Gastrocnemius medialis (tissue), 4 donors: ENCODE results near the gene FBXO46. TPM values are rescaled to one million over a fixed set of nuclear protein-coding genes. Genes with fewer than 3 reads are reported as not detected.

ENCODE experiments used
- ATAC-seq, 2 donors: fragments of 150-250 bp; one replicate each; pipeline ENCODE4 v1.9.1; 2016
- DNase-seq, 2 donors: peaks; one replicate each; pipeline ENCODE4 v3.0.0-alpha.2; 2019
- H3K27ac ChIP-seq, 4 donors: fragments of 200-600 bp; sonication (generic); 1 replicate in 1 of 4; 2 replicates in 3 of 4; pipeline ENCODE4 v1.5.1; 2016 to 2018; ENCODE audit warnings: mild to moderate bottlenecking in 2 of 4, moderate library complexity in 1 of 4
- H3K27me3 ChIP-seq, 3 donors: fragments of 200-600 bp; sonication (generic) in 2 of 3; 1 replicate in 1 of 3; 2 replicates in 2 of 3; pipeline versions ENCODE4 v1.5.1 to v1.6.0; 2016 to 2019; ENCODE audit warnings: mild to moderate bottlenecking in 1 of 3, moderate library complexity in 1 of 3
- H3K36me3 ChIP-seq, 2 donors: fragments of 200-600 bp; sonication (generic) in 1 of 2; one replicate each; pipeline ENCODE4 v1.5.1; 2017 to 2018
- H3K4me1 ChIP-seq, 2 donors: fragments of 200-600 bp; sonication (generic) in 1 of 2; one replicate each; pipeline ENCODE4 v1.5.1; 2016 to 2017; ENCODE audit warnings: mild to moderate bottlenecking in 2 of 2
- H3K4me3 ChIP-seq, 4 donors: fragments of 200-600 bp; sonication (generic) in 3 of 4; 1 replicate in 1 of 4; 2 replicates in 3 of 4; pipeline ENCODE4 v1.5.1; 2016 to 2019; ENCODE audit warnings: mild to moderate bottlenecking in 2 of 4
- H3K9me3 ChIP-seq, 3 donors: fragments of 200-600 bp; sonication (generic) in 2 of 3; 1 replicate in 1 of 3; 2 replicates in 2 of 3; pipeline ENCODE4 v1.5.1; 2016 to 2019
- POLR2A ChIP-seq, 2 donors: fragments of 450-650 bp; IDR thresholded peaks; one replicate each; pipeline ENCODE4 v1.6.1; 2017; ENCODE audit warnings: antibody characterized with exemption in 2 of 2, mild to moderate bottlenecking in 2 of 2, moderate library complexity in 2 of 2
- in situ Hi-C, 4 donors: fragments of 200-750 bp; cut with MboI; loops; one replicate each; pipeline versions ENCODE4 v1.15.0 to v1.8.0; 2017; ENCODE audit warnings: low sequenced_read_pairs in 4 of 4
- intact Hi-C: fragments of 100-400 bp; cut with DNase I; formaldehyde crosslinking; loops from one replicate; pipeline ENCODE4 v1.15.1; 2023; ENCODE audit warnings: low total_unique reads
- total RNA-seq, 4 donors: library from RNA; depleted of rRNA; stranded (reverse); fragments of >200 nt; gene quantifications; one replicate each; pipeline versions ENCODE4 v1.1.0 to v1.2.3, GENCODE V29; 2016
- TF ChIP-seq, protein P1 (sequence below), 5 experiments: fragments of 450-650 bp in 3 of 5; fragments of 200-600 bp in 2 of 5; sonication (generic) in 2 of 5; IDR thresholded peaks in 4 of 5; conservative IDR thresholded peaks in 1 of 5; 1 replicate in 4 of 5; 2 replicates in 1 of 5; pipeline ENCODE4 v1.5.1; 2016 to 2019; ENCODE audit warnings: antibody characterized with exemption in 5 of 5, mild to moderate bottlenecking in 3 of 5, moderate library complexity in 3 of 5

FBXO46 gene
- total RNA-seq, 4 donors from 2014 or later, result 6.6 to 14.3 (median 8.7) TPM

DNA sequence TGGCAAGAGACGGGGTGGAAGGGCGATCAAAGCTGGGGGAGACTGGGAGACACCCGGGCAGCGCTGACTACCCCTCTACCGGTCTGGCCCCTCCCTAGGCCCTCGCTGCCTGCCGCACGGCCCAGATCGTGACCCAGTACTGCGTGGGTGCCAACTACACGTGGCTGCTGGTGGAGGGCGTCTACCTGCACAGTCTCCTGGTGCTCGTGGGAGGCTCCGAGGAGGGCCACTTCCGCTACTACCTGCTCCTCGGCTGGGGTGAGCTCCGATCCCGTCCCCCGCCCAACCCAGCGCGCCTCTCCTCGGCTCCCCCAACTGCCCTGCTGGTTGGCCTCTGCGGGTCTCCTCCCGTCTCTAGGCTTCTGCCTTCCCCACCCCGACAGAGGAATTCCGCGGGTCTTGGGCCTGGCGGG is 53.8 kb downstream of the FBXO46 start:
- peaks cover 4 to 15% of the 10 kb centered on the region in 2 donors for H3K4me1 ChIP-seq
- TF ChIP-seq, protein P1, sequence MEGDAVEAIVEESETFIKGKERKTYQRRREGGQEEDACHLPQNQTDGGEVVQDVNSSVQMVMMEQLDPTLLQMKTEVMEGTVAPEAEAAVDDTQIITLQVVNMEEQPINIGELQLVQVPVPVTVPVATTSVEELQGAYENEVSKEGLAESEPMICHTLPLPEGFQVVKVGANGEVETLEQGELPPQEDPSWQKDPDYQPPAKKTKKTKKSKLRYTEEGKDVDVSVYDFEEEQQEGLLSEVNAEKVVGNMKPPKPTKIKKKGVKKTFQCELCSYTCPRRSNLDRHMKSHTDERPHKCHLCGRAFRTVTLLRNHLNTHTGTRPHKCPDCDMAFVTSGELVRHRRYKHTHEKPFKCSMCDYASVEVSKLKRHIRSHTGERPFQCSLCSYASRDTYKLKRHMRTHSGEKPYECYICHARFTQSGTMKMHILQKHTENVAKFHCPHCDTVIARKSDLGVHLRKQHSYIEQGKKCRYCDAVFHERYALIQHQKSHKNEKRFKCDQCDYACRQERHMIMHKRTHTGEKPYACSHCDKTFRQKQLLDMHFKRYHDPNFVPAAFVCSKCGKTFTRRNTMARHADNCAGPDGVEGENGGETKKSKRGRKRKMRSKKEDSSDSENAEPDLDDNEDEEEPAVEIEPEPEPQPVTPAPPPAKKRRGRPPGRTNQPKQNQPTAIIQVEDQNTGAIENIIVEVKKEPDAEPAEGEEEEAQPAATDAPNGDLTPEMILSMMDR (IDR thresholded peaks at IDR 0.05 in 4 of 5, conservative IDR thresholded peaks at IDR 0.05 in 1 of 5), result no peak
- no peak for TF ChIP-seq POLR2A (IDR thresholded peaks at IDR 0.05)
- H3K36me3 ChIP-seq, result no peaks in the 10 kb centered on the region
- H3K27me3 ChIP-seq, result peaks cover 34 to 51% (median 43%) of the 10 kb centered on the region in 3 donors
- ATAC-seq (no peak), DNase-seq (no peak)
- H3K27ac ChIP-seq, result no peak overlapping the region
- peak overlapping the region in 2 of 4 donors; percentile 38 to 40 for H3K4me3 ChIP-seq
- intact Hi-C loops, result no loop called here
- no peaks in the 10 kb centered on the region for H3K9me3 ChIP-seq
- in situ Hi-C loops, result no loop called here

DNA sequence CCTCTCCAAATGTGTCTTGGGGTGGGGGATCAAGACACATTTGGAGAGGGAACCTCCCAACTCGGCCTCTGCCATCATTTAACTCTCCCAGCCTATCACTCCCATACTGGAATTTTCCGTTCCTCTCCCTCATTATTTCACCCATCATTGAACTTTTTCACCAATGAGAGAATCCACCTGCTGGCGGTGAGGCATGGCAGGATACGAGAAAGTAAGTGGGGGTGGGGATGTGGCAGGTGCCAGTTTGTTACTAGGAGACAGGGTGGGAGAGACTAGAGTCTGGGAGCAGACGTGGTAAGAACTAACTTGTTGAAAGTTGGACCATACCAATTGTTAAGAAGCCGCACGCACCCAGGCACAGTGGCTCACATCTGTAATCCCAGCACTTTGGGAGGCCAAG is 55.8 kb downstream of the FBXO46 start:
- in situ Hi-C loops (loop anchor here in 1 of 4 donors (25.0 kb wide), 1 partner anchor 138 kb away; no protein-coding TSS in a partner anchor), intact Hi-C loops (no loop called here)
- H3K27ac ChIP-seq, result no peak overlapping the region
- TF ChIP-seq POLR2A (IDR thresholded peaks at IDR 0.05), result no peak
- TF ChIP-seq, protein P1 (IDR thresholded peaks at IDR 0.05 in 4 of 5, conservative IDR thresholded peaks at IDR 0.05 in 1 of 5), result no peak
- no peak overlapping the region for H3K4me3 ChIP-seq
- H3K36me3 ChIP-seq, result no peaks in the 10 kb centered on the region
- H3K27me3 ChIP-seq, result peaks cover 52 to 70% (median 62%) of the 10 kb centered on the region in 3 donors
- H3K4me1 ChIP-seq, result peaks cover 0 to 7% of the 10 kb centered on the region in 2 donors
- ATAC-seq (no peak), DNase-seq (no peak)
- no peaks in the 10 kb centered on the region for H3K9me3 ChIP-seq

DNA sequence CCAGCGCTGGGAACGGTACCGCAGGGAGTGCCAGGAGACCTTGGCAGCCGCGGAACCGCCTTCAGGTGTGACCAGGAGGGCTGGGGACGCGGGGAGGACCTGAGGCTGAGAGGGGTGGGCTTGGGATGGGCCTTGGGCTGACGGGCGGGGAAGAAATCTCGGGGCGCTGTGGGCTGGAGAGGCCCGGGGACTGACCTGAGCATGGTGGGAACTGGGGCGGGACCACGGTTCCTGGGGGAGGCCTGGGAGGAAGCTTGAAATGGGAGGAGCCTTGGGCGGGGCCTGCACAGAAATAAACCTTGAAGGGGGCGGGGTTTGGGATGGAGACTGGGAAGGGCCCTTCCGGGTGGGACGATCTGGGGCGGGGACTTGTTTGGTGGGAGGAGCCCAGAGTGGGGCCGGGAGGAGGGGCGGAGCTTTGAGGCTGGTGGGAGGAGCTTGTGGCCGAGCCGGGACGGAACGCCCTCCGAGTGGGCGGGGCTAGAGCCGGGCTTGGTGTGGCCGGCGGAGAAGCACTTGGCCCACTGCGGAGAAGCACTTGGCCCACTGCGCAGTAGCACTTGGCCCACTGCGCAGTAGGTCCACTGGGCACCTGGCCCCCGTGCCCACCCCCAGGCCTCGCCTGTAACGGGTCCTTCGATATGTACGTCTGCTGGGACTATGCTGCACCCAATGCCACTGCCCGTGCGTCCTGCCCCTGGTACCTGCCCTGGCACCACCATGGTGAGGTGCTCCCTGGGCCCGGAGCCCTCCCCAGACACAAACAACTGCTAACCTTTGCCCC is 59.8 kb downstream of the FBXO46 start:
- H3K4me3 ChIP-seq, result peak overlapping the region in 2 of 4 donors; percentile 10
- intact Hi-C loops, result no loop called here

DNA sequence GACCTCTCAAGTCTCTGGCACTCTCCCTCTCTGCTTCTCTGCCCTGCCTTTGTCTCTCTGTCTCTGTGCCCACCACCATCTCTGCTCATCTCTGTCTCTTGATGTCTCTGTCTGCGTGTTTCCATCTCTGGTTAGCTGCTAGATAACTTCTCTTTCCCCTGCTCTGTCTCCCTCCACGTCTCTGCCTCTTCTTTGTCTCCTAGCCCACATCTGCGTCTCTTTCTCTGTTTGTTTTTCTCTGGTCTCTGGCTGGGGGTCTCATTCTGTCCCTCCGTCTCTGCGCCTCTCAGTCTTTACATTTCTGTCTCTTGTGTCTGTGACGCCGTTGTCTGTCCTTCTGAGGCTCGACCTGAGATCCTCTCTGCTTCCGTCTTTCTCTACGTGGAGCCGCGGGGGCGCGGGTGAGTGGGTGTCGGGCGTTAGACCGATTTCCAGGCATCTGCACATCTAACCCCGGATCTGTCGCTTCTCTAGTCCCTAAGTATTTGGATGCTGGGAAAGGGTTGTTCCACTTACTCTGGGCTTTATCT is 62.3 kb downstream of the FBXO46 start:
- no peak for DNase-seq
- TF ChIP-seq, protein P1 (IDR thresholded peaks at IDR 0.05 in 4 of 5, conservative IDR thresholded peaks at IDR 0.05 in 1 of 5), result no peak
- no peak for TF ChIP-seq POLR2A (IDR thresholded peaks at IDR 0.05)
- H3K27ac ChIP-seq, result no peak overlapping the region
- H3K9me3 ChIP-seq, result no peaks in the 10 kb centered on the region
- no peak for ATAC-seq
- in situ Hi-C loops (loop anchor here in 1 of 4 donors (25.0 kb wide), 1 partner anchor 131 kb away; no protein-coding TSS in a partner anchor), intact Hi-C loops (no loop called here)
- peaks cover 75 to 85% (median 79%) of the 10 kb centered on the region in 3 donors for H3K27me3 ChIP-seq
- H3K36me3 ChIP-seq, result no peaks in the 10 kb centered on the region
- peak overlapping the region in 3 of 4 donors; percentile 2 to 34 (median 30) for H3K4me3 ChIP-seq
- peaks cover 6 to 15% of the 10 kb centered on the region in 2 donors for H3K4me1 ChIP-seq

More for the DNA sequence above, 59.8 kb downstream of the FBXO46 start:
- TF ChIP-seq, protein P1 (IDR thresholded peaks at IDR 0.05 in 4 of 5, conservative IDR thresholded peaks at IDR 0.05 in 1 of 5), result no peak
- TF ChIP-seq POLR2A (IDR thresholded peaks at IDR 0.05), result no peak
- DNase-seq (peak in 1 of 2 donors; percentile 37), ATAC-seq (peak in 1 of 2 donors; percentile 53)
- Histone ChIP-seq H3K9me3 (no peaks in the 10 kb centered on the region), H3K27me3 (peaks cover 64 to 78% (median 68%) of the 10 kb centered on the region in 3 donors), H3K36me3 (no peaks in the 10 kb centered on the region), H3K4me1 (peaks cover 6 to 15% of the 10 kb centered on the region in 2 donors), H3K27ac (no peak overlapping the region)
- in situ Hi-C loops, result loop anchor here in 1 of 4 donors (25.0 kb wide), 1 partner anchor 134 kb away; no protein-coding TSS in a partner anchor
